ENCODE data around the gene MEIS2. TPM values are rescaled to one million over a fixed set of nuclear protein-coding genes. Genes with fewer than 3 reads are reported as not detected.

The MEIS2 gene
- total and polyA plus RNA-seq, 2 of the 13 experiments (the other 11 are each of a cell fraction or from before 2014, with no cell fraction given), result 10.7 to 12.4 TPM

- no TSS peak for BruUV-seq (replicated peaks)
- DNase-seq (ENCODE audit: low spot score), result no peak
- CTCF ChIA-PET (ENCODE audit: low intra/inter-chr PET ratio, low total read pairs), result no interaction called here
- WGBS (ENCODE audit: low lambda C conversion rate), result 90% methylated on average over 2 of the region's 2 CpGs
- H3K9ac ChIP-seq (ENCODE audit: insufficient read depth, low read depth, low read length), result no peak overlapping the region
- H3K9me3 ChIP-seq (ENCODE audit: low read length), result no peaks in the 10 kb centered on the region
- POLR2A ChIA-PET, result no interaction called here
- in situ Hi-C loops (cut with HindIII; ENCODE audit: extremely low pct_ligation_motif_present, low pct_unique_long_range_greater_than_20kb) (no loop called here), intact Hi-C loops (cut with micrococcal nuclease; ENCODE audit: unreplicated experiment) (no loop called here)
- no peak for ATAC-seq
- no peaks in the 10 kb centered on the region for H4K20me1 ChIP-seq (ENCODE audit: insufficient read depth, low read length)
- H3K79me2 ChIP-seq (ENCODE audit: insufficient read depth, low read length), result no peaks in the 10 kb centered on the region
- H3K36me3 ChIP-seq (replicated peaks in 1 of 2; ENCODE audit: control insufficient read depth in 1 of 2, insufficient read depth in 2 of 2, low read length in 2 of 2), result no peaks in the 10 kb centered on the region
- no peak for FAIRE-seq
- H3K4me1 ChIP-seq (ENCODE audit: insufficient read depth, low read length), result no peaks in the 10 kb centered on the region
- no peaks in the 10 kb centered on the region for H3K27me3 ChIP-seq (ENCODE audit: control insufficient read depth in 1 of 2, insufficient read depth in 2 of 2, low read length in 2 of 2)
- no peak overlapping the region for H3K4me2 ChIP-seq (ENCODE audit: low read depth, low read length)
- H3K4me3 ChIP-seq (replicated peaks in 1 of 3; ENCODE audit: insufficient read depth in 1 of 3, low read depth in 2 of 3, low read length in 3 of 3), result no peak overlapping the region
- no peak overlapping the region for H2AFZ ChIP-seq (ENCODE audit: low read length)
- no peak for TF ChIP-seq MAFF (IDR thresholded peaks at IDR 0.05; ENCODE audit: low read depth, low read length)
- no peak overlapping the region for H3K27ac ChIP-seq (ENCODE audit: extremely low read length, insufficient read depth, low read length)
These were observed 104.2 kb downstream of the MEIS2 start for GRCh38 chr15:36996121-36996520.

- TF ChIP-seq HBP1 (CRISPR knock-in tag; IDR thresholded peaks at IDR 0.05; ENCODE audit: low read depth) (no peak), MTA3 (CRISPR knock-in tag; IDR thresholded peaks at IDR 0.05) (no peak), ZNF549 (CRISPR knock-in tag; IDR thresholded peaks at IDR 0.05) (no peak), SAP130 (CRISPR knock-in tag; IDR thresholded peaks at IDR 0.05; ENCODE audit: low read depth) (no peak), THAP11 (CRISPR knock-in tag; IDR thresholded peaks at IDR 0.05) (no peak), ARHGAP35 (CRISPR knock-in tag; IDR thresholded peaks at IDR 0.05; ENCODE audit: borderline replicate concordance) (no peak), RXRB (CRISPR knock-in tag; IDR thresholded peaks at IDR 0.05; ENCODE audit: borderline replicate concordance) (no peak), PHB2 (IDR thresholded peaks at IDR 0.05; ENCODE audit: partially characterized antibody) (no peak), ZFP41 (CRISPR knock-in tag; IDR thresholded peaks at IDR 0.05; ENCODE audit: borderline replicate concordance) (no peak), BATF2 (CRISPR knock-in tag; IDR thresholded peaks at IDR 0.05) (no peak), MIER3 (CRISPR knock-in tag; IDR thresholded peaks at IDR 0.05; ENCODE audit: borderline replicate concordance) (no peak), XBP1 (CRISPR knock-in tag; IDR thresholded peaks at IDR 0.05) (no peak), ZNF446 (CRISPR knock-in tag; IDR thresholded peaks at IDR 0.05) (no peak), KMT2A (CRISPR knock-in tag; IDR thresholded peaks at IDR 0.05) (no peak), GFI1 (CRISPR knock-in tag; IDR thresholded peaks at IDR 0.05; ENCODE audit: borderline replicate concordance) (no peak), ZNF234 (CRISPR knock-in tag; conservative IDR thresholded peaks at IDR 0.05) (no peak)
- ChIA-PET CTCF (ENCODE audit: low intra/inter-chr PET ratio, low total read pairs) (no interaction called here), POLR2A (no interaction called here)
- Histone ChIP-seq H3K4me2 (ENCODE audit: low read depth, low read length) (no peak overlapping the region), H3K36me3 (replicated peaks in 1 of 2; ENCODE audit: control insufficient read depth in 1 of 2, insufficient read depth in 2 of 2, low read length in 2 of 2) (no peaks in the 10 kb centered on the region), H4K20me1 (ENCODE audit: insufficient read depth, low read length) (no peaks in the 10 kb centered on the region), H3K4me1 (ENCODE audit: insufficient read depth, low read length) (no peaks in the 10 kb centered on the region), H3K27me3 (ENCODE audit: control insufficient read depth in 1 of 2, insufficient read depth in 2 of 2, low read length in 2 of 2) (no peaks in the 10 kb centered on the region), H3K79me2 (ENCODE audit: insufficient read depth, low read length) (no peaks in the 10 kb centered on the region), H3K9ac (ENCODE audit: insufficient read depth, low read depth, low read length) (no peak overlapping the region), H2AFZ (ENCODE audit: low read length) (no peak overlapping the region), H3K27ac (ENCODE audit: extremely low read length, insufficient read depth, low read length) (no peak overlapping the region), H3K9me3 (ENCODE audit: low read length) (no peaks in the 10 kb centered on the region), H3K4me3 (replicated peaks in 1 of 3; ENCODE audit: insufficient read depth in 1 of 3, low read depth in 2 of 3, low read length in 3 of 3) (no peak overlapping the region)
- intact Hi-C loops (cut with micrococcal nuclease; ENCODE audit: unreplicated experiment) (no loop called here), in situ Hi-C loops (cut with HindIII; ENCODE audit: extremely low pct_ligation_motif_present, low pct_unique_long_range_greater_than_20kb) (no loop called here)
- BruUV-seq (replicated peaks), result no TSS peak
- DNase-seq (ENCODE audit: low spot score) (no peak), FAIRE-seq (no peak), ATAC-seq (no peak)
- WGBS (ENCODE audit: low lambda C conversion rate), result 88% methylated on average over 8 of the region's 8 CpGs
These were observed 105.6 kb downstream of the MEIS2 start for GRCh38 chr15:36994790-36995189.

All from HepG2 (cell line).